CMK (cell line): ENCODE data around the gene TNFSF8.
A peak's percentile ranks its signal among the peaks of the same experiment; 100 is the strongest.

Experiments used
- DNase-seq: peaks from one replicate; pipeline ENCODE4 v3.0.0-alpha.2; 2010; ENCODE audit warnings: low read depth

TNFSF8 gene

GRCh38 chr9:114905170-114905940, 25.0 kb downstream of the TNFSF8 start:
- DNase-seq: no peak

- DNase-seq: no peak
These were observed 27.4 kb downstream of the TNFSF8 start for GRCh38 chr9:114902786-114903524.

- no peak for DNase-seq
These were observed 29.2 kb downstream of the TNFSF8 start for GRCh38 chr9:114900942-114901802.

GRCh38 chr9:114899995-114900394, 30.4 kb downstream of the TNFSF8 start:
- DNase-seq: no peak

GRCh38 chr9:114899461-114899860, 30.9 kb downstream of the TNFSF8 start:
- DNase-seq: no peak

- DNase-seq: peak; percentile 40
These were observed 31.6 kb downstream of the TNFSF8 start for GRCh38 chr9:114898741-114899140.

GRCh38 chr9:114897196-114897595, 33.2 kb downstream of the TNFSF8 start:
- no peak for DNase-seq

GRCh38 chr9:114896344-114896743, 34.0 kb downstream of the TNFSF8 start:
- DNase-seq: no peak

- no peak for DNase-seq
These were observed 34.8 kb downstream of the TNFSF8 start for GRCh38 chr9:114895521-114895991.

- DNase-seq: no peak
These were observed 35.6 kb downstream of the TNFSF8 start for GRCh38 chr9:114894609-114895433.

- no peak for DNase-seq
These were observed 36.2 kb downstream of the TNFSF8 start for GRCh38 chr9:114894206-114894605.

- no peak for DNase-seq
These were observed 37.0 kb downstream of the TNFSF8 start for GRCh38 chr9:114893221-114894010.

- no peak for DNase-seq
These were observed 40.6 kb downstream of the TNFSF8 start for GRCh38 chr9:114889802-114890224.

GRCh38 chr9:114888607-114889006, 41.8 kb downstream of the TNFSF8 start:
- DNase-seq: no peak

GRCh38 chr9:114887963-114888362, 42.4 kb downstream of the TNFSF8 start:
- DNase-seq: no peak

- no peak for DNase-seq
These were observed 45.5 kb downstream of the TNFSF8 start for GRCh38 chr9:114884787-114885452.

GRCh38 chr9:114883709-114884108, 46.7 kb downstream of the TNFSF8 start:
- no peak for DNase-seq

- DNase-seq: no peak
These were observed 50.1 kb downstream of the TNFSF8 start for GRCh38 chr9:114880291-114880745.

- no peak for DNase-seq
These were observed 51.4 kb downstream of the TNFSF8 start for GRCh38 chr9:114878879-114879564.
